ENCODE data around the gene OSTF1. TPM values are rescaled to one million over a fixed set of nuclear protein-coding genes. Genes with fewer than 3 reads are reported as not detected.

Gene OSTF1
- total RNA-seq, 1 experiment from 2014 or later = 7.0 TPM

- Mint-ChIP-seq H3K27me3 (ENCODE audit: insufficient read depth, unreplicated experiment) (peaks cover 3% of the 10 kb centered on the region), H3K4me1 (ENCODE audit: low read depth, unreplicated experiment) (no peaks in the 10 kb centered on the region), H3K4me3 (ENCODE audit: unreplicated experiment) (no peak overlapping the region), H3K36me3 (ENCODE audit: insufficient read depth, unreplicated experiment) (peaks cover 5% of the 10 kb centered on the region), H3K27ac (ENCODE audit: unreplicated experiment) (no peak overlapping the region), H3K9me3 (ENCODE audit: unreplicated experiment) (no peaks in the 10 kb centered on the region)
- intact Hi-C loops (cut with micrococcal nuclease; ENCODE audit: unreplicated experiment) = no loop called here
- no peaks in the 10 kb centered on the region for H3K9me3 ChIP-seq
- CTCF ChIA-PET = no interaction called here
- H3K27me3 ChIP-seq (replicated peaks; ENCODE audit: control insufficient read depth, insufficient read depth, low read length) = no peaks in the 10 kb centered on the region
- no peaks in the 10 kb centered on the region for H3K36me3 ChIP-seq (ENCODE audit: control insufficient read depth, insufficient read depth, low read length)
- no peak for DNase-seq
- no peak overlapping the region for H3K4me3 ChIP-seq (ENCODE audit: low read depth, low read length)
- POLR2A ChIA-PET = no interaction called here
- BruUV-seq (replicated peaks) = no TSS peak
- no peaks in the 10 kb centered on the region for H3K4me1 ChIP-seq
- TF ChIP-seq CTCF (IDR thresholded peaks at IDR 0.05; ENCODE audit: insufficient read depth in 1 of 2, low read depth in 1 of 2, low read length in 1 of 2, severe bottlenecking in 1 of 2, unreplicated experiment in 1 of 2) = no peak
These were observed 87.7 kb downstream of the OSTF1 start for GRCh38 chr9:75176037-75176436.

GRCh38 chr9:75181750-75182149 is 93.4 kb downstream of the OSTF1 start:
- BruUV-seq (replicated peaks) = no TSS peak

GRCh38 chr9:75183306-75183705 is 95.0 kb downstream of the OSTF1 start:
- H3K27me3 Mint-ChIP-seq (ENCODE audit: insufficient read depth, unreplicated experiment) = peaks cover 6% of the 10 kb centered on the region
- CTCF ChIA-PET = no interaction called here
- Histone ChIP-seq H3K36me3 (ENCODE audit: control insufficient read depth, insufficient read depth, low read length) (no peaks in the 10 kb centered on the region), H3K4me3 (ENCODE audit: low read depth, low read length) (no peak overlapping the region), H3K4me1 (no peaks in the 10 kb centered on the region), H3K27me3 (replicated peaks; ENCODE audit: control insufficient read depth, insufficient read depth, low read length) (no peaks in the 10 kb centered on the region), H3K9me3 (no peaks in the 10 kb centered on the region)
- no peaks in the 10 kb centered on the region for H3K36me3 Mint-ChIP-seq (ENCODE audit: insufficient read depth, unreplicated experiment)
- no peak for DNase-seq
- no peaks in the 10 kb centered on the region for H3K4me1 Mint-ChIP-seq (ENCODE audit: low read depth, unreplicated experiment)
- intact Hi-C loops (cut with micrococcal nuclease; ENCODE audit: unreplicated experiment) = no loop called here
- H3K9me3 Mint-ChIP-seq (ENCODE audit: unreplicated experiment) = no peaks in the 10 kb centered on the region
- no peak for TF ChIP-seq CTCF (IDR thresholded peaks at IDR 0.05; ENCODE audit: insufficient read depth in 1 of 2, low read depth in 1 of 2, low read length in 1 of 2, severe bottlenecking in 1 of 2, unreplicated experiment in 1 of 2)
- POLR2A ChIA-PET = no interaction called here
- no TSS peak for BruUV-seq (replicated peaks)
- H3K4me3 Mint-ChIP-seq (ENCODE audit: unreplicated experiment) = no peak overlapping the region
- H3K27ac Mint-ChIP-seq (ENCODE audit: unreplicated experiment) = no peak overlapping the region

More at GRCh38 chr9:75181750-75182149, 93.4 kb downstream of the OSTF1 start:
- Mint-ChIP-seq H3K27ac (ENCODE audit: unreplicated experiment) (no peak overlapping the region), H3K4me1 (ENCODE audit: low read depth, unreplicated experiment) (no peaks in the 10 kb centered on the region), H3K36me3 (ENCODE audit: insufficient read depth, unreplicated experiment) (no peaks in the 10 kb centered on the region), H3K4me3 (ENCODE audit: unreplicated experiment) (no peak overlapping the region), H3K9me3 (ENCODE audit: unreplicated experiment) (no peaks in the 10 kb centered on the region), H3K27me3 (ENCODE audit: insufficient read depth, unreplicated experiment) (peaks cover 3% of the 10 kb centered on the region)
- no peak for DNase-seq
- TF ChIP-seq CTCF (IDR thresholded peaks at IDR 0.05; ENCODE audit: insufficient read depth in 1 of 2, low read depth in 1 of 2, low read length in 1 of 2, severe bottlenecking in 1 of 2, unreplicated experiment in 1 of 2) = no peak
- ChIA-PET CTCF (no interaction called here), POLR2A (no interaction called here)
- intact Hi-C loops (cut with micrococcal nuclease; ENCODE audit: unreplicated experiment) = no loop called here
- no peaks in the 10 kb centered on the region for H3K27me3 ChIP-seq (replicated peaks; ENCODE audit: control insufficient read depth, insufficient read depth, low read length)
- H3K36me3 ChIP-seq (ENCODE audit: control insufficient read depth, insufficient read depth, low read length) = no peaks in the 10 kb centered on the region
- no peaks in the 10 kb centered on the region for H3K9me3 ChIP-seq
- no peaks in the 10 kb centered on the region for H3K4me1 ChIP-seq
- no peak overlapping the region for H3K4me3 ChIP-seq (ENCODE audit: low read depth, low read length)
